ENCODE data around the gene HNRNPH2. TPM values are rescaled to one million over a fixed set of nuclear protein-coding genes. Genes with fewer than 3 reads are reported as not detected.
A peak's percentile ranks its signal among the peaks of the same experiment; 100 is the strongest.

Gene HNRNPH2, protein sequence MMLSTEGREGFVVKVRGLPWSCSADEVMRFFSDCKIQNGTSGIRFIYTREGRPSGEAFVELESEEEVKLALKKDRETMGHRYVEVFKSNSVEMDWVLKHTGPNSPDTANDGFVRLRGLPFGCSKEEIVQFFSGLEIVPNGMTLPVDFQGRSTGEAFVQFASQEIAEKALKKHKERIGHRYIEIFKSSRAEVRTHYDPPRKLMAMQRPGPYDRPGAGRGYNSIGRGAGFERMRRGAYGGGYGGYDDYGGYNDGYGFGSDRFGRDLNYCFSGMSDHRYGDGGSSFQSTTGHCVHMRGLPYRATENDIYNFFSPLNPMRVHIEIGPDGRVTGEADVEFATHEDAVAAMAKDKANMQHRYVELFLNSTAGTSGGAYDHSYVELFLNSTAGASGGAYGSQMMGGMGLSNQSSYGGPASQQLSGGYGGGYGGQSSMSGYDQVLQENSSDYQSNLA
- total RNA-seq, result 70.5 and 76.9 TPM in 2 replicates

DNA sequence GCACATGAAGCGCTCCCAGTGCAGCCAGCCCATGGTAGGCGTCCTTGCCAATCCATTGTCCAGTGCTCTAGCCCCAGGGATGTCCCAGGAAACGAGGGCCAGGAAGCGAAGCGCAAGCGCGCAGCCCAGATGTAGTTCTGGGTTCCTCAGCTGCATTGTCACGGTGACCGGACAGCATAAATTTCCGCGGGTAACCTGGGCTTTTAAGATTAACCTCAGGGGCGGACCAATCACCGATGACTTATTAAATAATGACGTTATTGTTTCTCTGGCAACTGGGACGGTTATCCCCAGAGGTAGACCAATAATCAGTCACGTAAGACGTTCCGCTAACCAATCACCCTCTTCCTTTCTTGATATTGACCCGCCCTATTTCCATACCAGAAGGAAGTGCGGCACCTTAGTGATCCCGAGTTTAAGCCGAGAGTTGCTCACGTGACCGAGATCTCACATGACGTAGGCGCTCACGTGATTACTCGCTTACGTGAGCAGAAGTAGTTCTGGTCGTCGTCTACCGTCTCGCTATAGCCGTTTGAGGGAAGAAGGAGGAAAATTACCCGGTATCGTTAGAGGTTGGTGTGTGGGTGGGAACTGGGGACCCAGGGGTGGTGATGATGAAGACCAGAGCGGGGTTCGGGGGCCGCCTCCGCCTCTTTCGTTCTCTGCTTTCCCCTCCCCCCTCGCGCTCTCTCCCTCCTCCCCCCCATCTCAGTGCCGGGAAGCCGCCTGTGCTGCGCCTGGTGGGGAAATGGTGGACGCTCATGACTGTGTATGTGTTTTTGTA lies at the start of gene HNRNPH2, which contains the start of gene GLA:
Gene HNRNPH2, plus strand, starts transcription at position 475 of the 784 bp plus-strand sequence. CDS start 3,767 bp downstream, outside the sequence.
Gene GLA, minus strand, starts transcription at position 178 of the 784 bp plus-strand sequence. Its CDS starts 22 bp downstream, at position 156.
- peak within 1 kb of the TSS; percentile 99 for H3K27ac Mint-ChIP-seq
- TF ChIP-seq, protein P1, sequence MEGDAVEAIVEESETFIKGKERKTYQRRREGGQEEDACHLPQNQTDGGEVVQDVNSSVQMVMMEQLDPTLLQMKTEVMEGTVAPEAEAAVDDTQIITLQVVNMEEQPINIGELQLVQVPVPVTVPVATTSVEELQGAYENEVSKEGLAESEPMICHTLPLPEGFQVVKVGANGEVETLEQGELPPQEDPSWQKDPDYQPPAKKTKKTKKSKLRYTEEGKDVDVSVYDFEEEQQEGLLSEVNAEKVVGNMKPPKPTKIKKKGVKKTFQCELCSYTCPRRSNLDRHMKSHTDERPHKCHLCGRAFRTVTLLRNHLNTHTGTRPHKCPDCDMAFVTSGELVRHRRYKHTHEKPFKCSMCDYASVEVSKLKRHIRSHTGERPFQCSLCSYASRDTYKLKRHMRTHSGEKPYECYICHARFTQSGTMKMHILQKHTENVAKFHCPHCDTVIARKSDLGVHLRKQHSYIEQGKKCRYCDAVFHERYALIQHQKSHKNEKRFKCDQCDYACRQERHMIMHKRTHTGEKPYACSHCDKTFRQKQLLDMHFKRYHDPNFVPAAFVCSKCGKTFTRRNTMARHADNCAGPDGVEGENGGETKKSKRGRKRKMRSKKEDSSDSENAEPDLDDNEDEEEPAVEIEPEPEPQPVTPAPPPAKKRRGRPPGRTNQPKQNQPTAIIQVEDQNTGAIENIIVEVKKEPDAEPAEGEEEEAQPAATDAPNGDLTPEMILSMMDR (IDR thresholded peaks at IDR 0.05), result no peak
- H3K4me3 Mint-ChIP-seq, result peak within 1 kb of the TSS; percentile 88
- peaks cover 37% of the 10 kb centered on the region for H3K4me1 Mint-ChIP-seq
- DNase-seq (peak; percentile 71), ATAC-seq (ENCODE audit: low read depth) (peak; percentile 86)
- intact Hi-C loops (cut with micrococcal nuclease), result loop anchor here (1.0 to 10.0 kb wide), 8 partner anchors 12 to 1244 kb away; partner anchors contain the start of genes BTK, CSTF2, GPRASP1 and TIMM8A
- peaks cover 38% of the 10 kb centered on the region for H3K36me3 Mint-ChIP-seq (ENCODE audit: low read depth)
- ChIA-PET CTCF (interaction anchor here (1.3 kb wide), 1 partner anchor 17 kb away, joined by 8 read pairs; the partner anchor contains the start of gene RPL36A), POLR2A (interaction anchor here (0.7 to 1.6 kb wide), 10 partner anchors 11 to 525 kb away, joined by 3 to 12 read pairs (median 4); partner anchors contain the start of genes RPL36A, TIMM8A and ZMAT1)
- H3K9me3 Mint-ChIP-seq, result no peaks in the 10 kb centered on the region
- H3K27me3 Mint-ChIP-seq, result no peaks in the 10 kb centered on the region

DNA sequence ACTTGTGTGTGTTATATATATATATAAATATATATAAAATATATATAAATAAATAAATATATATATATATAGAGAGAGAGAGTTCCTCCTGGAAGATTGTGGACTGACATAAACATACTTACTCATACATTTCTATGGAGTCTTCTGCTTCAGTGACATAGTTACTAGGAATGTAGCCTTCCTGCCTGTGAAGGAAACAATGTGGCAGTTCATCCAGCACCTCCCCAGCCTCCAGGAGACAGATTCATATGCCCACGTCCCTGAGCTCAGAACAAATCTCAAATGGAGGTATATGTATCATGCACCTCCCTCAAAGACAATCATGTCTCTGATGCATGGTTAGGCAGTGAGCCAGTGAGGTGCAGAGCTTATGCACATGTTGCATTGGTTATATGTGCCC lies 48.1 kb upstream of the HNRNPH2 start:
- TF ChIP-seq, protein P1 (IDR thresholded peaks at IDR 0.05), result no peak
- no peaks in the 10 kb centered on the region for H3K27me3 Mint-ChIP-seq
- H3K4me1 Mint-ChIP-seq, result peaks cover 26% of the 10 kb centered on the region
- no peak overlapping the region for H3K27ac Mint-ChIP-seq
- H3K4me3 Mint-ChIP-seq, result no peak overlapping the region
- H3K9me3 Mint-ChIP-seq, result no peaks in the 10 kb centered on the region
- CTCF ChIA-PET, result no interaction called here
- POLR2A ChIA-PET, result no interaction called here
- intact Hi-C loops (cut with micrococcal nuclease), result no loop called here
- DNase-seq, result no peak
- no peak for ATAC-seq (ENCODE audit: low read depth)
- peaks cover 74% of the 10 kb centered on the region for H3K36me3 Mint-ChIP-seq (ENCODE audit: low read depth)

DNA sequence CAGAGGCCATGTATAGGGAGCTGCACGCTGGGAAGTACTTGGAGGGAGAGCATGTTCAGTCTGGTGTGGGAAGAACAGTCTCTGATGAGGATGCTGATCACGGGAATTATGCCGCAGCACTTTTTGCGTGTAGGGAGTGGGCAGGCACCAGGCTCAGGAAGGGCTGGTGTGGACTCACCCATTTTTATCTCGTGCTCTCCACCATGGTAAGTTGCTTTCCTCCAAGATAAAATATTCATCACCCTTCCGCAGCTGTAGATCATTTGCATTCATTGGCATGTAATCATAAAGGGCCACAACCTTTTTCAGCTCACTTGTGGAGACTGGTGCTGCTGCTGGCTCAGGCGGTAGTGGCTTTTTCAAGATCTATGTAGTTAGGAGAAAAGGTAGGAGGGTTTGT lies 47.6 kb upstream of the HNRNPH2 start:
- H3K27me3 Mint-ChIP-seq, result no peaks in the 10 kb centered on the region
- ChIA-PET CTCF (no interaction called here), POLR2A (no interaction called here)
- peaks cover 26% of the 10 kb centered on the region for H3K4me1 Mint-ChIP-seq
- no peaks in the 10 kb centered on the region for H3K9me3 Mint-ChIP-seq
- peaks cover 72% of the 10 kb centered on the region for H3K36me3 Mint-ChIP-seq (ENCODE audit: low read depth)
- DNase-seq (no peak), ATAC-seq (ENCODE audit: low read depth) (no peak)
- intact Hi-C loops (cut with micrococcal nuclease), result no loop called here
- H3K4me3 Mint-ChIP-seq, result no peak overlapping the region
- H3K27ac Mint-ChIP-seq, result no peak overlapping the region
- TF ChIP-seq, protein P1 (IDR thresholded peaks at IDR 0.05), result no peak

DNA sequence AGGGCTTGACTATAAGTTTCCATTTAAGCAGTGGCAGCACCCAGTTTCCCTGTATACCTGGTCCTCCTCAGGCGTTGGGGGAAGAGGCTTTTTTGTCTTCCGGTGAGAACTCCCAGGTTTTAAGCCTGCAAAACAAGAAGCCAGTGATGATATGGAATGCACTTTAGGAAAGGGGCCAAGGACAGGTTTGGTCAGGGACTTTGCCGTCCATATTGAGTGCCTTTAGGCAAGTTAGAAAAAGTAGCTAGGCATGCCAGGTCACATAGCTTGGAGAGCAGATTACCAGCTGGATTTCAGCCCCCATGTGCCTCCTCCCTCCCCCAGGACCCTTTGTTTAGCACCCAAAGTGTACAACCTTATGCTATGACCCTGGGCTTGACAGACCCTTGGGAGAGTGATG lies 45.9 kb upstream of the HNRNPH2 start:
- H3K9me3 Mint-ChIP-seq, result no peaks in the 10 kb centered on the region
- no peak for ATAC-seq (ENCODE audit: low read depth)
- peaks cover 26% of the 10 kb centered on the region for H3K4me1 Mint-ChIP-seq
- no peak overlapping the region for H3K27ac Mint-ChIP-seq
- TF ChIP-seq, protein P1 (IDR thresholded peaks at IDR 0.05), result no peak
- intact Hi-C loops (cut with micrococcal nuclease), result no loop called here
- H3K4me3 Mint-ChIP-seq, result no peak overlapping the region
- POLR2A ChIA-PET, result no interaction called here
- H3K27me3 Mint-ChIP-seq, result no peaks in the 10 kb centered on the region
- H3K36me3 Mint-ChIP-seq (ENCODE audit: low read depth), result peaks cover 62% of the 10 kb centered on the region
- DNase-seq, result no peak
- CTCF ChIA-PET, result no interaction called here

DNA sequence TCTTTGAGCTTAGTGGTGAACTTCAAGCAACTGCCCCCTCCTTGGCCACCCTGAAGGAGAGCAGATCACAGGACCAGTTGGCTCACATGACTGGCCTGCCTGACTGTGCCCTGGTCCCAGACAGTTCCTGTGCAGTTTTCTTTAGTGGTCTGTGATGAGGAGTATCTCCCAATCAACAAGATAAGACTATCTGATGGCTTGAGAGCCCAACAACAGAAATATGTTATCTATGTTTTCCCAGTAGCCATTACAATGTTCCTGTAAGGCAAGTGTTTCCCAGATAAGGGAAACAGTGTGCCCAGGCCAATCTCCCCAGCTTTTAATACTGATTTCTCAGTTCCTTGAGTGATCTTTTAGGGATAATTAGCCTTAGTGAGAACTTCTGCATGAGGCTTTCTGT lies 45.3 kb upstream of the HNRNPH2 start:
- no peak overlapping the region for H3K4me3 Mint-ChIP-seq
- peaks cover 21% of the 10 kb centered on the region for H3K4me1 Mint-ChIP-seq
- no peaks in the 10 kb centered on the region for H3K27me3 Mint-ChIP-seq
- ChIA-PET POLR2A (no interaction called here), CTCF (no interaction called here)
- intact Hi-C loops (cut with micrococcal nuclease), result no loop called here
- H3K27ac Mint-ChIP-seq, result no peak overlapping the region
- ATAC-seq (ENCODE audit: low read depth) (no peak), DNase-seq (no peak)
- TF ChIP-seq, protein P1 (IDR thresholded peaks at IDR 0.05), result no peak
- no peaks in the 10 kb centered on the region for H3K9me3 Mint-ChIP-seq
- H3K36me3 Mint-ChIP-seq (ENCODE audit: low read depth), result peaks cover 58% of the 10 kb centered on the region

All from activated B cell treated with CpG ODN at 0.5 μM for 24 hours (primary cell).